Activated CD8-positive, alpha-beta T cell treated with anti-CD3 and anti-CD28 coated beads for 36 hours (primary cell): ENCODE results near the gene NOB1. TPM values are rescaled to one million over a fixed set of nuclear protein-coding genes. Genes with fewer than 3 reads are reported as not detected.
A peak's percentile ranks its signal among the peaks of the same experiment; 100 is the strongest.
"Not testable (repeated sequence)": the region's sequence is repeated elsewhere in the genome, so short reads cannot be mapped to it uniquely, and the experiment has no call there.

ENCODE experiments used
- ATAC-seq: fragments of 200-7000 bp; cut with Tn5 transposase; one replicate; pipeline ENCODE4 v1.10.0; 2021; ENCODE audit warnings: mild to moderate bottlenecking, moderate library complexity
- CTCF ChIA-PET: fragments of 350-600 bp; sonication (Branson Sonifier 250); formaldehyde crosslinking; loops from one replicate; lab custom pipeline; 2021; ENCODE audit warnings: antibody characterized with exemption; lab: Charles Lee
- POLR2A ChIA-PET: fragments of 350-600 bp; sonication (Branson Sonifier 250); formaldehyde crosslinking; loops from one replicate; lab custom pipeline; 2021; ENCODE audit warnings: antibody characterized with exemption; lab: Charles Lee
- DNase-seq: peaks from one replicate; pipeline ENCODE4 v3.0.0-alpha.2; 2020
- H3K27ac Mint-ChIP-seq: one replicate; pipeline ENCODE4 v1.8.0; 2021; ENCODE audit warnings: mild to moderate bottlenecking, mixed read lengths
- H3K27me3 Mint-ChIP-seq: one replicate; pipeline ENCODE4 v1.8.0; 2021; ENCODE audit warnings: mixed read lengths
- H3K36me3 Mint-ChIP-seq: one replicate; pipeline ENCODE4 v1.8.0; 2021; ENCODE audit warnings: low read depth, mixed read lengths
- H3K4me1 Mint-ChIP-seq: one replicate; pipeline ENCODE4 v1.8.0; 2021; ENCODE audit warnings: low read depth, mixed read lengths
- H3K4me3 Mint-ChIP-seq: one replicate; pipeline ENCODE4 v1.8.0; 2021; ENCODE audit warnings: mild to moderate bottlenecking, moderate library complexity, mixed read lengths
- H3K9me3 Mint-ChIP-seq: one replicate; pipeline ENCODE4 v1.8.0; 2021; ENCODE audit warnings: mixed read lengths
- intact Hi-C: fragments of 100-400 bp; cut with micrococcal nuclease; formaldehyde crosslinking; loops from one replicate; pipeline ENCODE4 v1.10.0; 2022
- total RNA-seq, 2 experiments: library from RNA; stranded (reverse); gene quantifications; one replicate each; pipeline ENCODE4 v1.2.3, GENCODE V29; 2021
- TF ChIP-seq, protein P1 (sequence below): fragments of 200-600 bp; IDR thresholded peaks from one replicate; pipeline ENCODE4 v1.8.0; 2022; ENCODE audit warnings: antibody characterized with exemption, mild to moderate bottlenecking

NOB1 gene
- total RNA-seq, 2 experiments from 2014 or later: 139 to 146 TPM

GRCh38 chr16:69796285-69797118 lies 41.8 kb upstream of the NOB1 start:
- no peak overlapping the region for H3K27ac Mint-ChIP-seq
- POLR2A ChIA-PET: no interaction called here

GRCh38 chr16:69794486-69794885 lies 39.8 kb upstream of the NOB1 start:
- ATAC-seq (no peak), DNase-seq (no peak)
- TF ChIP-seq, protein P1, sequence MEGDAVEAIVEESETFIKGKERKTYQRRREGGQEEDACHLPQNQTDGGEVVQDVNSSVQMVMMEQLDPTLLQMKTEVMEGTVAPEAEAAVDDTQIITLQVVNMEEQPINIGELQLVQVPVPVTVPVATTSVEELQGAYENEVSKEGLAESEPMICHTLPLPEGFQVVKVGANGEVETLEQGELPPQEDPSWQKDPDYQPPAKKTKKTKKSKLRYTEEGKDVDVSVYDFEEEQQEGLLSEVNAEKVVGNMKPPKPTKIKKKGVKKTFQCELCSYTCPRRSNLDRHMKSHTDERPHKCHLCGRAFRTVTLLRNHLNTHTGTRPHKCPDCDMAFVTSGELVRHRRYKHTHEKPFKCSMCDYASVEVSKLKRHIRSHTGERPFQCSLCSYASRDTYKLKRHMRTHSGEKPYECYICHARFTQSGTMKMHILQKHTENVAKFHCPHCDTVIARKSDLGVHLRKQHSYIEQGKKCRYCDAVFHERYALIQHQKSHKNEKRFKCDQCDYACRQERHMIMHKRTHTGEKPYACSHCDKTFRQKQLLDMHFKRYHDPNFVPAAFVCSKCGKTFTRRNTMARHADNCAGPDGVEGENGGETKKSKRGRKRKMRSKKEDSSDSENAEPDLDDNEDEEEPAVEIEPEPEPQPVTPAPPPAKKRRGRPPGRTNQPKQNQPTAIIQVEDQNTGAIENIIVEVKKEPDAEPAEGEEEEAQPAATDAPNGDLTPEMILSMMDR: no peak
- Mint-ChIP-seq H3K27ac (no peak overlapping the region), H3K9me3 (no peaks in the 10 kb centered on the region), H3K4me3 (no peak overlapping the region), H3K36me3 (peaks cover under 1% of the 10 kb centered on the region), H3K4me1 (no peaks in the 10 kb centered on the region), H3K27me3 (no peaks in the 10 kb centered on the region)
- ChIA-PET POLR2A (interaction anchor here (1.1 kb wide), 1 partner anchor 33 kb away, joined by 4 read pairs; the partner anchor contains the start of gene WWP2), CTCF (interaction anchor here (0.6 to 5.6 kb wide), 4 partner anchors 23 to 135 kb away, joined by 3 to 45 read pairs (median 3); partner anchors contain the start of gene NOB1)
- intact Hi-C loops: no loop called here

More at GRCh38 chr16:69796285-69797118, 41.8 kb upstream of the NOB1 start:
- no peak overlapping the region for H3K4me3 Mint-ChIP-seq
- CTCF ChIA-PET: interaction anchor here (0.8 to 5.6 kb wide), 25 partner anchors 10 to 858 kb away, joined by 3 to 45 read pairs (median 4); partner anchors contain the start of gene NOB1
- ATAC-seq (peak; percentile 80), DNase-seq (peak; percentile 32)
- intact Hi-C loops: loop anchor here (5.0 kb wide), 1 partner anchor 136 kb away; no protein-coding TSS in a partner anchor
- H3K36me3 Mint-ChIP-seq: peaks cover 1% of the 10 kb centered on the region
- TF ChIP-seq, protein P1: peak; percentile 76
- no peaks in the 10 kb centered on the region for H3K9me3 Mint-ChIP-seq
- no peaks in the 10 kb centered on the region for H3K27me3 Mint-ChIP-seq
- H3K4me1 Mint-ChIP-seq: no peaks in the 10 kb centered on the region

- H3K9me3 Mint-ChIP-seq: no peaks in the 10 kb centered on the region
- DNase-seq (no peak), ATAC-seq (no peak)
- TF ChIP-seq, protein P1: no peak
- H3K4me3 Mint-ChIP-seq: no peak overlapping the region
- POLR2A ChIA-PET: interaction anchor here (0.6 kb wide), 1 partner anchor 75 kb away, joined by 3 read pairs; no protein-coding TSS in a partner anchor
- H3K27ac Mint-ChIP-seq: no peak overlapping the region
- H3K4me1 Mint-ChIP-seq: no peaks in the 10 kb centered on the region
- CTCF ChIA-PET: interaction anchor here (1.3 to 5.6 kb wide), 2 partner anchors 22 to 136 kb away, joined by 3 to 45 read pairs; no protein-coding TSS in a partner anchor
- H3K36me3 Mint-ChIP-seq: peaks cover 1% of the 10 kb centered on the region
- intact Hi-C loops: no loop called here
- H3K27me3 Mint-ChIP-seq: no peaks in the 10 kb centered on the region
These were observed 38.8 kb upstream of the NOB1 start for GRCh38 chr16:69793526-69793925.

DNA sequence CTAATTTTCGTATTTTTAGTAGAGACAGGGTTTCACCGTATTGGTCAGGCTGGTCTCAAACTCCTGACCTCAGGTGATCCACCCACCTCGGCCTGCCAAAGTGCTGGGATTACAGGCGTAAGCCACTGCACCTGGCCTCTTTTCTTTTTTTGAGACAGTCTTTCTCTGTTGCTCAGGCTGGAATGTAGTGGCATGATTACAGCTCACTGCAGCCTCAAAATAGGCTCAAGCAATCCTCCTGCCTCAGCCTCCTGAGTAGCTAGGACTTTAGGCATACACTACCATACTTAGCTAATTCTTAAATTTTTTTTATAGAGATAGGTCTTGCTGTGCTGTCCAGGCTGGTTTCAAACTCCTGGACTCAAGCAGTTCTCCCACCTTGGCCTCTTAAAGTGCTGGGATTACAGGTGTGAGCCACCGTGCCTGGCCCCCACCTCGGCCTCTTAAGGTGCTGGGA lies 36.7 kb upstream of the NOB1 start:
- H3K27me3 Mint-ChIP-seq, intact Hi-C loops: not testable (repeated sequence)

DNA sequence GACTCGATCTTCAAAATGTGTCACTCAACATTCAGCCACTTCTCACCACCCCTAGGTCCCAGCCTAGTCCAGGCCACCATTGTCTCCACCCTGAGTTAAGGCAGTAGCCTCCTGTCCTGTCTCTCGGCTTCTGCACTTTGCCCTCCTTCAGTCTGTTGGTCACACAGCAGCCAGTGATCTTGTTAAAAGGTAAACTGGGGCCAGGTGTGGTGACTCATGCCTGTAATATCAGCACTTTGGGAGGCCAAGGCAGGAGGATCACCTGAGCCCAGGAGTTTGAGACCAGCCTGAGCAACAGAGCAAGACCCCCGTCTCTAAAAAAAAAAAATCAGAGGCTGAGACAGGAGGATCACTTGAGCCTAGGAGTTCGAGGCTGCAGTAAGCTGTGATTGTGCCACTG lies 33.2 kb upstream of the NOB1 start:
- ATAC-seq (no peak), DNase-seq (no peak)
- ChIA-PET POLR2A (no interaction called here), CTCF (interaction anchor here (1.8 to 1.9 kb wide), 2 partner anchors 9 to 33 kb away, joined by 5 to 9 read pairs; partner anchors contain the start of gene NOB1)
- Mint-ChIP-seq H3K27me3 (no peaks in the 10 kb centered on the region), H3K36me3 (peaks cover 15% of the 10 kb centered on the region), H3K4me1 (no peaks in the 10 kb centered on the region), H3K4me3 (no peak overlapping the region), H3K27ac (no peak overlapping the region), H3K9me3 (no peaks in the 10 kb centered on the region)
- TF ChIP-seq, protein P1: no peak
- intact Hi-C loops: no loop called here

More for the DNA sequence above, 36.7 kb upstream of the NOB1 start:
- H3K9me3 Mint-ChIP-seq, H3K36me3 Mint-ChIP-seq, H3K4me1 Mint-ChIP-seq, CTCF ChIA-PET, H3K27ac Mint-ChIP-seq, POLR2A ChIA-PET, ATAC-seq, H3K4me3 Mint-ChIP-seq, DNase-seq: not testable (repeated sequence)
